Upper lobe of left lung (tissue), 4 donors: ENCODE data around the gene GTPBP10.

Source experiments
- CTCF ChIP-seq, 6 experiments: fragments of 450-650 bp in 4 of 6; fragments of 200-600 bp in 2 of 6; sonication (generic) in 2 of 6; IDR thresholded peaks; one replicate each; pipeline ENCODE4 v1.5.1; 2016 to 2019; ENCODE audit warnings: antibody characterized with exemption in 6 of 6
- POLR2AphosphoS5 ChIP-seq, 2 donors: sonication (generic); formaldehyde crosslinking; IDR thresholded peaks; one replicate each; pipeline ENCODE4 v1.5.1; 2017; ENCODE audit warnings: antibody characterized with exemption in 2 of 2

- TF ChIP-seq POLR2AphosphoS5 (IDR thresholded peaks at IDR 0.05) (no peak), CTCF (IDR thresholded peaks at IDR 0.05) (no peak)
These were observed 84.3 kb downstream of the GTPBP10 start for GRCh38 chr7:90430614-90431460.
